A549 (cell line): ENCODE data around the gene FAM120A.

Experiments
- CBX8 ChIP-seq: fragments of 200-600 bp; sonication (generic); IDR thresholded peaks from 2 replicates; pipeline ENCODE4 v1.6.1; 2016
- CTCF ChIP-seq: fragments of >200 bp; sonication (Bioruptor Twin); formaldehyde crosslinking; IDR thresholded peaks from 3 replicates; pipeline ENCODE4 v1.5.1; 2016
- EP300 ChIP-seq, 2 experiments: fragments of >200 bp; sonication (Bioruptor Twin); formaldehyde crosslinking; IDR thresholded peaks; 2 replicates in 1 of 2; 3 replicates in 1 of 2; pipeline ENCODE4 v1.6.1; 2016 to 2017
- HMGXB4 ChIP-seq: fragments of 250-450 bp; sonication (Bioruptor Pico); IDR thresholded peaks from 2 replicates; pipeline ENCODE4 v1.5.0; 2021; ENCODE audit warnings: mild to moderate bottlenecking, moderate library complexity, borderline replicate concordance
- PBX3 ChIP-seq: IDR thresholded peaks from 2 replicates; pipeline ENCODE4 v1.6.1; 2012
- POLR2AphosphoS2 ChIP-seq: conservative IDR thresholded peaks from 2 replicates; pipeline ENCODE4 v1.6.1; 2012; ENCODE audit warnings: low read length, improper control_type of control experiment, inconsistent platforms
- SREBF2 ChIP-seq: fragments of 450-650 bp; IDR thresholded peaks from 2 replicates; pipeline ENCODE4 v1.6.1; 2014; ENCODE audit warnings: mild to moderate bottlenecking, moderate library complexity
- ZNF302 ChIP-seq: fragments of 250-450 bp; sonication (Bioruptor Pico); IDR thresholded peaks from 2 replicates; pipeline ENCODE4 v1.9.0; 2021; ENCODE audit warnings: inconsistent platforms, mild to moderate bottlenecking, moderate library complexity

GRCh38 chr9:93491593-93492232, 40.2 kb downstream of the FAM120A start:
- TF ChIP-seq PBX3 (no peak), CTCF (no peak), POLR2AphosphoS2 (no peak), SREBF2 (no peak), HMGXB4 (no peak), ZNF302 (CRISPR knock-in tag) (no peak), EP300 (IDR thresholded peaks at IDR 0.05) (no peak), CBX8 (no peak)
